Stomach (tissue), 4 donors: ENCODE data around the gene CDC42BPB.

ENCODE experiments used
- CTCF ChIP-seq, 7 experiments: fragments of 450-650 bp in 4 of 7; fragments of 200-600 bp in 3 of 7; sonication (generic) in 3 of 7; IDR thresholded peaks; one replicate each; pipeline ENCODE4 v1.5.1; 2016 to 2019; ENCODE audit warnings: antibody characterized with exemption in 7 of 7, control low read depth in 2 of 7, mild to moderate bottlenecking in 1 of 7
- EP300 ChIP-seq: sonication (generic); formaldehyde crosslinking; IDR thresholded peaks from one replicate; pipeline ENCODE4 v1.6.1; 2017; ENCODE audit warnings: antibody characterized with exemption

- no peak for TF ChIP-seq CTCF (IDR thresholded peaks at IDR 0.05)
- no peak for TF ChIP-seq EP300
Measured at GRCh38 chr14:103088921-103089320, 31.6 kb upstream of the CDC42BPB start.
